Psoas muscle (tissue), 8 donors: Measurements from ENCODE around the gene MYBPC2. TPM values are rescaled to one million over a fixed set of nuclear protein-coding genes. Genes with fewer than 3 reads are reported as not detected.

Source experiments
- ATAC-seq, 4 donors: fragments of 200-7000 bp; cut with Tn5 transposase; one replicate each; pipeline ENCODE4 v1.9.1; 2020; ENCODE audit warnings: moderate library complexity in 3 of 4, mild to moderate bottlenecking in 2 of 4
- DNase-seq, 2 donors: peaks; one replicate each; pipeline ENCODE4 v3.0.0-alpha.2; 2020
- H3K27ac ChIP-seq: fragments of 200-600 bp; one replicate; pipeline ENCODE4 v1.8.0; 2022
- H3K27me3 ChIP-seq, 3 donors: fragments of 200-600 bp in 1 of 3; one replicate each; pipeline versions ENCODE4 v1.6.1 to v1.8.0; 2013 to 2022; ENCODE audit warnings: low read length in 2 of 3, mild to moderate bottlenecking in 2 of 3, moderate library complexity in 1 of 3; ENCODE audit not compliant: insufficient read depth in 3 of 3
- H3K36me3 ChIP-seq, 2 donors: fragments of 200-600 bp in 1 of 2; one replicate each; pipeline versions ENCODE4 v1.6.1 to v1.8.0; 2013 to 2022; ENCODE audit warnings: low read depth in 1 of 2, mild to moderate bottlenecking in 1 of 2, moderate library complexity in 1 of 2; ENCODE audit not compliant: insufficient read depth in 1 of 2
- H3K4me1 ChIP-seq: fragments of 200-600 bp; one replicate; pipeline ENCODE4 v1.8.0; 2022
- H3K4me3 ChIP-seq: fragments of 200-600 bp; one replicate; pipeline ENCODE4 v1.8.0; 2022; ENCODE audit warnings: mild to moderate bottlenecking
- H3K9me3 ChIP-seq: fragments of 200-600 bp; one replicate; pipeline ENCODE4 v1.8.0; 2022
- WGBS, 3 donors: extraction: QIAGEN DNeasy Blood & Tissue Kit; methylation state at CpG; one replicate each; pipeline versions ENCODE4 v1.1.6 to v1.1.7; 2013; 5-methylcytosine and 5-hydroxymethylcytosine counted together
- intact Hi-C, 2 donors: fragments of 100-400 bp; cut with DNase I; formaldehyde crosslinking; loops; one replicate each; pipeline versions ENCODE4 v1.11.0 to v1.14.2; 2022
- polyA plus RNA-seq, 3 donors: library from polyadenylated mRNA; stranded (reverse); fragments of 200-250 nt; gene quantifications; one replicate each; pipeline ENCODE4 v1.2.3, GENCODE V29; 2013
- total RNA-seq, 4 donors: library from RNA; stranded (reverse); fragmentation: NEBNext Ultra II Directional in 2 of 4; extraction: Animal tissue kit (Norgen Biotek cat#: 25700) in 2 of 4; gene quantifications; one replicate each; pipeline versions ENCODE4 v1.2.1 to v1.2.4, GENCODE V29; 2021 to 2023
- TF ChIP-seq, protein P1 (sequence below): fragments of 200-600 bp; IDR thresholded peaks from one replicate; pipeline ENCODE4 v1.8.0; 2022; ENCODE audit warnings: antibody characterized with exemption
- donor health status: healthy with polysubstance abuse.
- donor health status: DM: no; HTN: no; CAD: no; lungs with moderate emphysema.
- donor health status: Bipolar disorder and iron deficiency.
- donor health status: healthy.
- donor health status: DM: yes; HTN: yes; CAD: no.
- donor health status: DM: no; HTN: no; CAD: no.
- donor health status: DM: no; HTN: no; CAD: no.
- donor health status: DM: yes; HTN: yes; CAD: no.

The MYBPC2 gene
- total and polyA plus RNA-seq, 7 donors, result 65.8 to 1,898 (median 1,123) TPM

- Histone ChIP-seq H3K4me1 (peaks cover 7% of the 10 kb centered on the region), H3K9me3 (no peaks in the 10 kb centered on the region), H3K4me3 (peak within 1 kb of the TSS; percentile 88), H3K27me3 (peaks cover 0 to 9% (median 0%) of the 10 kb centered on the region in 3 donors), H3K36me3 (peaks cover 0 to under 1% of the 10 kb centered on the region in 2 donors), H3K27ac (peak within 1 kb of the TSS; percentile 80)
- intact Hi-C loops, result loop anchor here in 1 of 2 donors (5.0 kb wide), 1 partner anchor 34 kb away; the partner anchor contains the start of genes EMC10 and GARIN5A
- 1% methylated on average over 57 to 69 of the region's 69 CpGs for WGBS, 3 donors
- ATAC-seq, result peak; percentile 90 to 96 (median 94)
- TF ChIP-seq, protein P1, sequence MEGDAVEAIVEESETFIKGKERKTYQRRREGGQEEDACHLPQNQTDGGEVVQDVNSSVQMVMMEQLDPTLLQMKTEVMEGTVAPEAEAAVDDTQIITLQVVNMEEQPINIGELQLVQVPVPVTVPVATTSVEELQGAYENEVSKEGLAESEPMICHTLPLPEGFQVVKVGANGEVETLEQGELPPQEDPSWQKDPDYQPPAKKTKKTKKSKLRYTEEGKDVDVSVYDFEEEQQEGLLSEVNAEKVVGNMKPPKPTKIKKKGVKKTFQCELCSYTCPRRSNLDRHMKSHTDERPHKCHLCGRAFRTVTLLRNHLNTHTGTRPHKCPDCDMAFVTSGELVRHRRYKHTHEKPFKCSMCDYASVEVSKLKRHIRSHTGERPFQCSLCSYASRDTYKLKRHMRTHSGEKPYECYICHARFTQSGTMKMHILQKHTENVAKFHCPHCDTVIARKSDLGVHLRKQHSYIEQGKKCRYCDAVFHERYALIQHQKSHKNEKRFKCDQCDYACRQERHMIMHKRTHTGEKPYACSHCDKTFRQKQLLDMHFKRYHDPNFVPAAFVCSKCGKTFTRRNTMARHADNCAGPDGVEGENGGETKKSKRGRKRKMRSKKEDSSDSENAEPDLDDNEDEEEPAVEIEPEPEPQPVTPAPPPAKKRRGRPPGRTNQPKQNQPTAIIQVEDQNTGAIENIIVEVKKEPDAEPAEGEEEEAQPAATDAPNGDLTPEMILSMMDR, result no peak
- DNase-seq, result peak; percentile 99
These were observed 78.6 kb downstream of the MYBPC2 start, which contains the start of gene JOSD2 for GRCh38 chr19:50511069-50511822. TSS of gene JOSD2 (minus strand) at chr19:50511191. CDS start at chr19:50510431, 760 bp downstream.

- 88 to 89% (median 88%) methylated on average over 36 of the region's 36 CpGs for WGBS, 3 donors
These were observed 79.7 kb downstream of the MYBPC2 start for GRCh38 chr19:50512112-50512998.

DNA sequence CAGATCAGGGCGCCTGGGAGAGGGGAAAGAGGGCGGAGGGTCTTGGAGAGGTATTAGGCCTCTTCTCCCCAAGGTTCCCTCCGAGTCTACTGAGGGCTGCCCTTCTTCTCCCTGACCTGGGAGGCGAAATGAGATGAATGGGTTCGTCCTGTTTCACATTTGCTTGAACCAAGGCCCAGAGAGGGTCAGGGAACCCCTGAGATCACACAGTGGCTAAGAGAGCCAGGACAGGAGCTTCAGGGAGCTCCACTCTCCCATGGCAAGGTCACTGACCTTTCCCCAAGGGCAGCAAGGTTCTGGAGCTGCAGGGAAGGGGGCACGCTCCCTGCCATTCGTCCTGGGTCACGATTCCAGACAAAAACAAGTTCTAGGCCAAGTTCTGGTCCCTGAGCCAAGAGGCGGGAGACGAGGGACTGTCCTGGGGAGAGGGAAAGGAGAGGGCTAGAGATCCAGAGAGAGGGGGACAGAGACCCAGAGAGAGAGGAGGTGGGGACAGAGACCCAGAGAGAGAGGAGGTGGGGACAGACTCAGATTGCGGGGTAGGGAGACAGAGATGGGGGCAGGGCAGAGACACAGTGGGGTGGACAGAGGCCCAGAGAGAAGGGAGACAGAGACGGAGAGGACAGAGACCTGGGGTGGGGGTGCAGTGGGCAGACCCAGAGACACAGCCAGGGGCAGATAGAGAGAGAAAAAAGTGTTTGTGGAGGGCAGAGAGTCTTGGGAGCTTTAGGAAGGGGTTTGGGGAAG is 80.5 kb downstream of the MYBPC2 start:
- intact Hi-C loops, result loop anchor here in 1 of 2 donors (5.0 kb wide), 1 partner anchor 36 kb away; the partner anchor contains the start of genes EMC10 and GARIN5A
- Histone ChIP-seq H3K9me3 (no peaks in the 10 kb centered on the region), H3K4me3 (no peak overlapping the region), H3K4me1 (peaks cover 7% of the 10 kb centered on the region), H3K27ac (no peak overlapping the region), H3K27me3 (peaks cover 0 to 23% (median 3%) of the 10 kb centered on the region in 3 donors), H3K36me3 (no peaks in the 10 kb centered on the region)
- 52 to 65% (median 55%) methylated on average over 12 of the region's 12 CpGs for WGBS, 3 donors
- no peak for ATAC-seq
- no peak for DNase-seq
- TF ChIP-seq, protein P1, result no peak

More at GRCh38 chr19:50512112-50512998, 79.7 kb downstream of the MYBPC2 start:
- DNase-seq (no peak), ATAC-seq (no peak)
- TF ChIP-seq, protein P1, result no peak
- peak overlapping the region; percentile 88 for H3K4me3 ChIP-seq
- H3K9me3 ChIP-seq, result no peaks in the 10 kb centered on the region
- intact Hi-C loops, result loop anchor here in 1 of 2 donors (5.0 kb wide), 1 partner anchor 35 kb away; the partner anchor contains the start of genes EMC10 and GARIN5A
- H3K36me3 ChIP-seq, result no peaks in the 10 kb centered on the region
- peaks cover 7% of the 10 kb centered on the region for H3K4me1 ChIP-seq
- peak overlapping the region; percentile 80 for H3K27ac ChIP-seq
- H3K27me3 ChIP-seq, result peaks cover 0 to 15% (median 1%) of the 10 kb centered on the region in 3 donors

DNA sequence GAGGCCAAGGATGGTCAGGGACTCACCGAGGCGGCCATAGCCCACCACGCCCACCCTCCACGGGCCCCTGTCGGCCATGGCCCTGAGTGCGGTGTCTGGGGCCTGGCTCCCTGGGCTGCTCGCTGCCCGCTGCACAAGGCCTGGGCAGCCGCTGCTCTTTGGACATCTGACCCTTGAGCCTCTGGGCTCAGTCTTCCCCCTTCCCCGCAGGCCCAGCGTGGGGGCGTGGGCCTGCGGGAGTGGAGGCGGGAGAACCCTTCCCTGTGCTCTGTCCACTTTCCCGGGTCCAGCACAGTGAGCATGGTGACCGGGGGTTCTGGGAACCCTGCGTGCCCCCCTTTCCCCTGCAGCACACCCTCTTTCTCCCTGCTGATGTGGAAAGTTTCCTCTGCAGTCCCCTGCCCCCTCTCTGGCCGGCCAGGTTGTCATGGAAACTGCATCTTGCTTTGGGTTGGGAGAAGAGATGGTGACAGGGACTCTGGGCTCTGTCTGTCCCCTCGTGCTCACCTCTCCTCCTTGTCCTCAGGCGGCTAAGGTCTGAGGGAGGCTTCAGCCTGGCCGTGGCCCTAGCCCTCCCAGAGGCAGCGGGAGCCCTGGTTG is 81.2 kb downstream of the MYBPC2 start, which contains the start of gene ASPDH:
Gene ASPDH (minus strand): TSS at position 168 of the 600 bp plus-strand sequence. CDS start 90 bp downstream, at position 78.
- ATAC-seq (no peak), DNase-seq (no peak)
- intact Hi-C loops, result loop anchor here in 1 of 2 donors (5.0 kb wide), 1 partner anchor 37 kb away; the partner anchor contains the start of genes EMC10 and GARIN5A
- H3K4me3 ChIP-seq, result no peak within 1 kb of the TSS
- no peaks in the 10 kb centered on the region for H3K9me3 ChIP-seq
- H3K27me3 ChIP-seq, result peaks cover 0 to 23% (median 3%) of the 10 kb centered on the region in 3 donors
- H3K36me3 ChIP-seq, result no peaks in the 10 kb centered on the region
- TF ChIP-seq, protein P1, result no peak
- no peak within 1 kb of the TSS for H3K27ac ChIP-seq
- peaks cover 7% of the 10 kb centered on the region for H3K4me1 ChIP-seq
- WGBS, 3 donors, result 38 to 49% (median 48%) methylated on average over 13 to 22 of the region's 22 CpGs
